ENCODE data around the gene CIAO3. TPM values are rescaled to one million over a fixed set of nuclear protein-coding genes. Genes with fewer than 3 reads are reported as not detected.

CIAO3 gene
- total RNA-seq, 1 donor: 37.1 TPM

DNA sequence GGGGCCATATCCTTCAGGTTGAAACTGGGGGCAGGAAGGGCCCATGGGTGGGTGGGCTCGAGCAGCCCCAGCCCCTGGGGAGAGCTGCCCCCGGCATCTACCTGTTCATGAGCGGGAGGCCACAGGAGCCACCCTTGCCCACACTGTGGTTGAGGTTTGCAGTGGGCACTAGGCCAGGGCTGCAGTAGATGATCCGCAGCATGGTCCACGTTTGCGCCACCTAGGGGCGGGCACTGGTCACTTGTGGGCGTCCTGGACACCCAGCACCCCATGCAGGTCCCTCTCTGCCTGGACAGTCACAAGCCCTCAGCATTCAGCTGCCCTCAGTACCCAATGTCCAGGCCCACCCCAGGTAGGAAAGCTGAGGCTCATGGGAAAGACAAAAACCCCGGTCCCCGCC lies 54.8 kb downstream of the CIAO3 start:
- DNase-seq (ENCODE audit: low read depth): peak; percentile 40
- H3K4me3 ChIP-seq (ENCODE audit: low read depth, low read length): no peak overlapping the region
- TF ChIP-seq, protein P1, sequence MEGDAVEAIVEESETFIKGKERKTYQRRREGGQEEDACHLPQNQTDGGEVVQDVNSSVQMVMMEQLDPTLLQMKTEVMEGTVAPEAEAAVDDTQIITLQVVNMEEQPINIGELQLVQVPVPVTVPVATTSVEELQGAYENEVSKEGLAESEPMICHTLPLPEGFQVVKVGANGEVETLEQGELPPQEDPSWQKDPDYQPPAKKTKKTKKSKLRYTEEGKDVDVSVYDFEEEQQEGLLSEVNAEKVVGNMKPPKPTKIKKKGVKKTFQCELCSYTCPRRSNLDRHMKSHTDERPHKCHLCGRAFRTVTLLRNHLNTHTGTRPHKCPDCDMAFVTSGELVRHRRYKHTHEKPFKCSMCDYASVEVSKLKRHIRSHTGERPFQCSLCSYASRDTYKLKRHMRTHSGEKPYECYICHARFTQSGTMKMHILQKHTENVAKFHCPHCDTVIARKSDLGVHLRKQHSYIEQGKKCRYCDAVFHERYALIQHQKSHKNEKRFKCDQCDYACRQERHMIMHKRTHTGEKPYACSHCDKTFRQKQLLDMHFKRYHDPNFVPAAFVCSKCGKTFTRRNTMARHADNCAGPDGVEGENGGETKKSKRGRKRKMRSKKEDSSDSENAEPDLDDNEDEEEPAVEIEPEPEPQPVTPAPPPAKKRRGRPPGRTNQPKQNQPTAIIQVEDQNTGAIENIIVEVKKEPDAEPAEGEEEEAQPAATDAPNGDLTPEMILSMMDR (IDR thresholded peaks at IDR 0.05; ENCODE audit: insufficient read depth, low read depth, low read length): peak; percentile 61

DNA sequence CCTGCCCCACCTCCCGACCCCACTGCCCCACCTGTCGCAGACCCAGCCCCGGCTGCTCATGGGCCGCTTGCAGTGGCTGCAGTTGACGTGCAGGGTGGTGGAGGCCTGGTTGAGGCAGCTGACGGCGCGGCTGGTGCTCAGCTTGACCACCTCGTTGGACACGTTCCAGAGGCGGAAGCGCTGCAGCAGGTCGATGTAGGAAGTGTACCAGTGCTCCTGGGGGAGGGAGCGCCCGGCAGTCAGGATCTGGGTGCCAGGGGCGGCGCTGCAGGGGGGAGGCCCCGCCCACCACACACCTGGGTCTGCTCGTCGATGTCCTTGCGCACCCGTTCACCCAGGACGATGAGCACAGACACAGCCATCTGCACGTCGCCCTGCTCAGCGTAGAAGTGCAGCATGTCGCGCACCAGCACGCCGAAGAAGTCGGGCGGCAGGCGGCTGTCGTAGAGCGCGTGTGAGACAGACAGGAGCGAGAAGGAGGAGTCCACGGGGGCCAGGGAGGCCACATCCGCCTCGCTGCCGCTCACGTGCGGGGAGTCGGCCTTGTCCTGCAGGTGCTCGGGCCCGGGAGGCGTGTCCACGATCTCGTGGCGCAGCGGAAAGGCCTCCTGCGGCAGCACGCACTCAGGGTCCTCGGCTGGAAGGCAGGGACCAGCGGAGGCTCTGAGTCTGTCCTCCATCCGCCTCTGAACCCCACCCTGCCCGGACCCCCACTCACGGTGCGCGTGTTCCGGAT lies 55.7 kb downstream of the CIAO3 start:
- TF ChIP-seq, protein P1 (IDR thresholded peaks at IDR 0.05; ENCODE audit: insufficient read depth, low read depth, low read length): no peak
- no peak overlapping the region for H3K4me3 ChIP-seq (ENCODE audit: low read depth, low read length)
- no peak for DNase-seq (ENCODE audit: low read depth)

DNA sequence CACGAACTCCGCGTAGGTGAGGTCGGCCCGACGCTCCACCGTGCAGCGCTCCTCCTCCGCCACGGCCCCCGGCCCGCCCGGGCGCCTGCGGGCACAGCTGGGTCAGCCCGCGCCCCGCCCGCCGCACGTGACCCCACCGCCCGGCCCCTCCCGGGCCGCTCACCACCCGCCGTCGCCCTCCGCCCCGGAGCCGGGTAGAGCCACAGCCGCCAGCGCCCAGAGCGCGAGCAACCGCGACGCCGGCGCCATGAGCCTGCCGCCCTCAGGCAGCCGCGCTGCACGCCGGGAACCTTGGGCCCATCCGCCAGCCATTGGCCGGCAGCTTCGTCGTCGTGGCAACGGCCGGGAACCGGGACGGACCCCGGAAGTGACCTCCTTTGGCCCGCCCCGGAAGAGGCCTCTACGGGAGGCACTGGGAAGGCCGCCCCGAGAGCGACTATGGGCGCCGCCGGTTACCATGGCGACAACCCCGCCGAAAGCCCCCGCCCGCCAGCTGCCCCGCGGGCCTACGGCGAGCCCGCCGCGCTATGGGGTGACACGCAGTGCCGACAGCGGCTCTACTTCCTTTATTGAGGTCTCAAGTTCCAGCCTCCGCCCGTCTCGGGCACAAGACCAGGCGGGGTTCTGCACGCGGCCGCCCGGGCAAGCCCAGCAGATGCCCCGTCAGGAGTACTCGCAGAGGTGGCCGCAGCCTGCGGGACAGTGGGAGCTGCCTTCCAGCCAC lies 56.6 kb downstream of the CIAO3 start, which contains the start of gene JMJD8:
TSS of gene JMJD8 (minus strand) at position 264 of the 724 bp plus-strand sequence. CDS start at position 249, 15 bp downstream.
- DNase-seq (ENCODE audit: low read depth): peak; percentile 95
- TF ChIP-seq, protein P1 (IDR thresholded peaks at IDR 0.05; ENCODE audit: insufficient read depth, low read depth, low read length): no peak
- peak within 1 kb of the TSS; percentile 60 for H3K4me3 ChIP-seq (ENCODE audit: low read depth, low read length)

DNA sequence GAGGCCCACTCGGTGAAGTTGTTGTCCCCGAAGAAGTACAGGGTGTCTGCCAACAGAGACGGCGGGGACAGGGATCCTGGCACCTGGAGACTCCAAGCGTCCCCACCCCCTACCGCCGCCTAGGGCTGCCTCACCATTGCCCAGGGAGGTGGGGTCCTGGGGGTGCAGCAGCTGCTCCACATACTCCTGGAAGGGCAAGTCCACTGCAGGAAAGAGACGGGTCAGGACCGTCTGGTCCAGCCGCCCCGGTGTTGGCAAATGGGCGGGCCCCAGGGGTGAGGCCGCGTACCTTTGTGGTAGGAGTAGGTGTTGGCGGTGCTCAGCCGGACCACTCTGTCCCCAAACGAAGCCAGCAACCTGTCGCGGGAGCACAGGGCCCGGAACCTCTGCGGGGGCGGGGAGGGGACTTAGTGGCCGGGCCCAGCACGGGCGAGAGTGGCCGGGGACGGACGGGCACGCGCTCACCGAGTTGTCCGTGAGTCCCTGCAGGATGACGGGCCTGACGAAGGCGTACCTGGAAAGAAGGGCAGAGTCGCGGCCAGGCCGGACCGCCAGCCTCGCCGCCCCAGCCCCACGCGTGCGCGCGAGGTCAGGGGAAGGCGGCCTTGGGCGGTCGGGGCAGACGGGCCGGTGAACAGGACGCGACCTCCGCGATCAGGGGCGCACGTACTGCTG lies 57.3 kb downstream of the CIAO3 start:
- peak overlapping the region; percentile 60 for H3K4me3 ChIP-seq (ENCODE audit: low read depth, low read length)
- TF ChIP-seq, protein P1 (IDR thresholded peaks at IDR 0.05; ENCODE audit: insufficient read depth, low read depth, low read length): no peak
- DNase-seq (ENCODE audit: low read depth): no peak

DNA sequence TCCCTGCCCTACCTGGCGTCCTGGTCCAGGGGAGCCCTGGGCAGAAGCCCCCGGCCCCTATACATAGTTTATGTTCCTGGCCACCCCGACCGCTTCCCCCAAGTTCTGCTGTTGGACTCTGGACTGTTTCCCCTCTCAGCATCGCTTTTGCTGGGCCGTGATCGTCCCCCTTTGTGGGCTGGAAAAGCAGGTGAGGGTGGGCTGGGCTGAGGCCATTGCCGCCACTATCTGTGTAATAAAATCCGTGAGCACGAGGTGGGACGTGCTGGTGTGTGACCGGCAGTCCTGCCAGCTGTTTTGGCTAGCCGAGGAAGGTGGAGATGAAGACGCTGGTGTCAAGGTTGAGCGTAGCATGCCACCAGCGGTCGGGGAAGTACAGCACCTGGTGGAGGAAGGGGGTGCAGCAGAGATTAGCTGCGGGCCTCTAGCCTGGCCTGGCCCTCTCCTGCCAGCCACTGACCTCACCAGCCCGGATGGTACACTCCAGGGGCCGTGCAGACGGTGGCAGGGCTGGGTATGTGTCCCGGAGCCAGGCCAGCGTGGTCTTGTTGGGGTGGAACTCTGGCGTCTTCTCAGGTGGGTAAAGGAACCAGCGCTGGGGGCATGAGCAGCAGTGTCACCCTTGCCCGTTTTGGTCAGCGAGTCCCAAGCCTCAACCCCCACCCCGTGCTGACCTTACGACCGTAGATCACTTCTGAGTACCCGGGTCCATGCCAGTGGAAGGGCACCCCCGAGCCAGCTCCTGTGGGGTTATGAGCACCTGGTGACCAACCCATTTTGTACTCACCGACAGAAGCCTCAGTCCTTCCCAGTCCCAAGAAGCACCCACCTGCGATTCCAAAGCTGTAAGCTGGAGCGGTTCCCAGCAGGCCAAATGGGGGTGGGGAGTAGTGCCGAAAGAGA lies 58.1 kb downstream of the CIAO3 start:
- TF ChIP-seq, protein P1 (IDR thresholded peaks at IDR 0.05; ENCODE audit: insufficient read depth, low read depth, low read length): no peak

More for the DNA sequence above, 58.1 kb downstream of the CIAO3 start:
- no peak for DNase-seq (ENCODE audit: low read depth)
- peak overlapping the region; percentile 60 for H3K4me3 ChIP-seq (ENCODE audit: low read depth, low read length)

All from fibroblast of villous mesenchyme (primary cell).